ENCODE results near the gene ATP6V0A4. TPM values are rescaled to one million over a fixed set of nuclear protein-coding genes. Genes with fewer than 3 reads are reported as not detected.
"Not testable (repeated sequence)": the region's sequence is repeated elsewhere in the genome, so short reads cannot be mapped to it uniquely, and the experiment has no call there.

ATP6V0A4 gene
- total RNA-seq, 4 donors from 2014 or later = not detected

DNA sequence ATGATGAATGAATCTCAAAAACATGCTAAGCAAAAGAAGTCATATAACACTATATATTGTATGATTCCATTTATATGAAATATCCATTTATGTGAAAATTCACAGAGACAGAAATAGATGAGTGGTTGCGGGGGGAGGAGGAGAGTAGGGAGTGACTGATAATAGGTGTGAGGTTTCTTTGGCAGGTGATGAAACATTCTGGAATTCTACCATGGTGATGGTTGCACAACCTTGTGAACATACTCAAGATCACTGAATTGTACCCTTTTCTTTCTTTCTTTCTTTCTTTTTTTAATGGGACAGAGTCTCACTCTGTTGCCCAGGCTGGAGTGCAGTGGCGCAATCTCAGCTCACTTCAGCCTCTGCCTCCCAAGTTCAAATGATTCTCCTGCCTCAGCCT is 107.5 kb downstream of the ATP6V0A4 start:
- intact Hi-C loops (cut with DNase I; ENCODE audit: low total_unique reads) = no loop called here
- in situ Hi-C loops (cut with MboI; ENCODE audit: low pct_ligation_motif_present in 1 of 4, low pct_unique_long_range_greater_than_20kb in 1 of 4, low sequenced_read_pairs in 3 of 4) = no loop called here
- peaks cover 0 to 11% (median 2%) of the 10 kb centered on the region in 4 donors for H3K4me1 ChIP-seq
- H3K27ac ChIP-seq = peak overlapping the region in 2 of 4 donors; percentile 61 to 62
- H3K4me3 ChIP-seq = no peak overlapping the region
- DNase-seq = no peak
- WGBS, 2 donors (ENCODE audit: low coverage in 1 of 2) = 62 to 85% methylated on average over 2 of the region's 2 CpGs
- TF ChIP-seq EP300 (IDR thresholded peaks at IDR 0.05; ENCODE audit: low read depth) (no peak), POLR2AphosphoS5 (IDR thresholded peaks at IDR 0.05) (no peak), CTCF (IDR thresholded peaks at IDR 0.05) (no peak), POLR2A (IDR thresholded peaks at IDR 0.05) (no peak)
- H3K36me3 ChIP-seq = no peaks in the 10 kb centered on the region
- no peaks in the 10 kb centered on the region for H3K27me3 ChIP-seq
- H3K9me3 ChIP-seq = no peaks in the 10 kb centered on the region

DNA sequence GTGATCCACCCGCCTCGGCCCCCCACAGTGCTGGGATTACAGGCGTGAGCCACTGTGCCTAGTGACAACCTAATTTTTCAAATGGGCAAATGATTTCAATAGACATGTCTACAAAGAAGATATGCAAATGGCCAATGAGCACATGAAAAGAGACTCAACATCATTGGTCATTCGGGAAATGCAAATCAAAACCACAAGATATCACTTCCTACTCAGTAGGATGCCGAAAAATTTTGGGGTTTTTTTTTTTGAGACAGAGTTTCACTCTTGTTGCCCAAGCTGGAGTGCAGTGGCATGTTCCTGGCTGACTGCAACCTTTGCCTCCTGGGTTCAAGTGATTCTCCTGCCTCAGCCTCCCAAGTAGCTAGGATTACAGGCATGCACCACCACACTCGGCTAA is 110.0 kb downstream of the ATP6V0A4 start:
- in situ Hi-C loops (cut with MboI; ENCODE audit: low pct_ligation_motif_present in 1 of 4, low pct_unique_long_range_greater_than_20kb in 1 of 4, low sequenced_read_pairs in 3 of 4); intact Hi-C loops (cut with DNase I; ENCODE audit: low total_unique reads); H3K9me3 ChIP-seq; H3K27ac ChIP-seq; H3K4me3 ChIP-seq; H3K36me3 ChIP-seq; DNase-seq; H3K27me3 ChIP-seq: not testable (repeated sequence)
- peaks cover 0 to 11% (median 2%) of the 10 kb centered on the region in 4 donors for H3K4me1 ChIP-seq
- 64 to 82% methylated on average over 2 to 6 of the region's 6 CpGs for WGBS, 2 donors (ENCODE audit: low coverage in 1 of 2)

DNA sequence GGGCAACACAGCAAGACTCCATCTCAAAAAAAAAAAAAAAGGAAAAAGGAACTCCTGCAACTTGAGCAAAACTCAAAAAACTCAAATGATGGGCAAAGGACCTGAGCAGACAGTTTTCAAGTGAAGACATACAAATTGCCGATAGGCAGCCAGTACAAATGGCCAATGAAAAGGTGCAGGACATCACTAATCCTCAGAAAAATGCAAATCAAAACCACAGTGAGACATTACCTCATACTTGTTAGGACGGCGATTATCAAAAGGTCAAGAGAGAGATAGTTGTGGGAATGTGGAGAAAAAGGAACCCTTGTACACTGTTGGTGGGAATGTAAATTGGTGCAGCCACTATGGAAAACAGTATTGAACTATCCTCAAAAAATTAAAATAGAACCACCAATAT is 113.7 kb downstream of the ATP6V0A4 start:
- Histone ChIP-seq H3K27me3 (no peaks in the 10 kb centered on the region), H3K27ac (no peak overlapping the region), H3K9me3 (no peaks in the 10 kb centered on the region), H3K36me3 (no peaks in the 10 kb centered on the region), H3K4me1 (no peaks in the 10 kb centered on the region), H3K4me3 (no peak overlapping the region)
- in situ Hi-C loops (cut with MboI; ENCODE audit: low pct_ligation_motif_present in 1 of 4, low pct_unique_long_range_greater_than_20kb in 1 of 4, low sequenced_read_pairs in 3 of 4) = no loop called here
- no peak for DNase-seq
- WGBS, 2 donors (ENCODE audit: low coverage in 1 of 2) = 77 to 97% methylated on average over 3 of the region's 3 CpGs
- intact Hi-C loops (cut with DNase I; ENCODE audit: low total_unique reads) = no loop called here
- TF ChIP-seq EP300 (IDR thresholded peaks at IDR 0.05; ENCODE audit: low read depth) (no peak), POLR2AphosphoS5 (IDR thresholded peaks at IDR 0.05) (no peak), POLR2A (IDR thresholded peaks at IDR 0.05) (no peak), CTCF (IDR thresholded peaks at IDR 0.05) (no peak)

GRCh38 chr7:138679793-138680192 is 118.2 kb downstream of the ATP6V0A4 start:
- intact Hi-C loops (cut with DNase I; ENCODE audit: low total_unique reads) = no loop called here
- WGBS, 2 donors (ENCODE audit: low coverage in 1 of 2) = 86 to 89% methylated on average over 2 to 5 of the region's 5 CpGs
- no peak for DNase-seq
- Histone ChIP-seq H3K4me1 (no peaks in the 10 kb centered on the region), H3K27ac (no peak overlapping the region), H3K36me3 (no peaks in the 10 kb centered on the region), H3K9me3 (no peaks in the 10 kb centered on the region), H3K27me3 (no peaks in the 10 kb centered on the region), H3K4me3 (no peak overlapping the region)
- in situ Hi-C loops (cut with MboI; ENCODE audit: low pct_ligation_motif_present in 1 of 4, low pct_unique_long_range_greater_than_20kb in 1 of 4, low sequenced_read_pairs in 3 of 4) = no loop called here
- no peak for TF ChIP-seq CTCF (IDR thresholded peaks at IDR 0.05)
- TF ChIP-seq POLR2AphosphoS5 (IDR thresholded peaks at IDR 0.05) = no peak
- no peak for TF ChIP-seq POLR2A (IDR thresholded peaks at IDR 0.05)
- no peak for TF ChIP-seq EP300 (IDR thresholded peaks at IDR 0.05; ENCODE audit: low read depth)

DNA sequence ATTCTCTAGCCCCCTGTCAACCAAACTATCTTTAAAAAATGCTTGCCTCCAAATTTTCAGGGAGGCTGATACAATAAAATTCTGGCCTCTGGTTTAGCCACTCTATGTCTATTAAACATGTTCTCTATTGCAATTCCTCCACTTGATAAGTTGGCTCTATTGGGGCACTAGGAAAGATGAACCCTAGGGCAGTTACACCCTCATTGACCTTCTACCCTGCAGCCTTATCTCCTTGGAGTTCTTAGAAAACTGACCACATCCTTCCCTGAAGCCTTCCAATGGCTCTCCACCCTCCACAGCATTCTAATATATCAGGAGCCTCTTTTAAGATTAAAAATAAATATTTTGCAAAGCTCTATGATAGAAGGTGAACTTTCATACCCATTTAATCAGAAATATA is 127.4 kb downstream of the ATP6V0A4 start:
- H3K4me1 ChIP-seq = peaks cover 0 to 3% (median 0%) of the 10 kb centered on the region in 4 donors
- TF ChIP-seq POLR2A (IDR thresholded peaks at IDR 0.05) (no peak), EP300 (IDR thresholded peaks at IDR 0.05; ENCODE audit: low read depth) (no peak), POLR2AphosphoS5 (IDR thresholded peaks at IDR 0.05) (no peak), CTCF (IDR thresholded peaks at IDR 0.05) (no peak)
- in situ Hi-C loops (cut with MboI; ENCODE audit: low pct_ligation_motif_present in 1 of 4, low pct_unique_long_range_greater_than_20kb in 1 of 4, low sequenced_read_pairs in 3 of 4) = no loop called here
- intact Hi-C loops (cut with DNase I; ENCODE audit: low total_unique reads) = no loop called here
- no peaks in the 10 kb centered on the region for H3K9me3 ChIP-seq
- no peak overlapping the region for H3K4me3 ChIP-seq
- H3K36me3 ChIP-seq = no peaks in the 10 kb centered on the region
- no peaks in the 10 kb centered on the region for H3K27me3 ChIP-seq
- H3K27ac ChIP-seq = no peak overlapping the region
- no peak for DNase-seq
